ENCODE data around the gene ZNF850.

DNA sequence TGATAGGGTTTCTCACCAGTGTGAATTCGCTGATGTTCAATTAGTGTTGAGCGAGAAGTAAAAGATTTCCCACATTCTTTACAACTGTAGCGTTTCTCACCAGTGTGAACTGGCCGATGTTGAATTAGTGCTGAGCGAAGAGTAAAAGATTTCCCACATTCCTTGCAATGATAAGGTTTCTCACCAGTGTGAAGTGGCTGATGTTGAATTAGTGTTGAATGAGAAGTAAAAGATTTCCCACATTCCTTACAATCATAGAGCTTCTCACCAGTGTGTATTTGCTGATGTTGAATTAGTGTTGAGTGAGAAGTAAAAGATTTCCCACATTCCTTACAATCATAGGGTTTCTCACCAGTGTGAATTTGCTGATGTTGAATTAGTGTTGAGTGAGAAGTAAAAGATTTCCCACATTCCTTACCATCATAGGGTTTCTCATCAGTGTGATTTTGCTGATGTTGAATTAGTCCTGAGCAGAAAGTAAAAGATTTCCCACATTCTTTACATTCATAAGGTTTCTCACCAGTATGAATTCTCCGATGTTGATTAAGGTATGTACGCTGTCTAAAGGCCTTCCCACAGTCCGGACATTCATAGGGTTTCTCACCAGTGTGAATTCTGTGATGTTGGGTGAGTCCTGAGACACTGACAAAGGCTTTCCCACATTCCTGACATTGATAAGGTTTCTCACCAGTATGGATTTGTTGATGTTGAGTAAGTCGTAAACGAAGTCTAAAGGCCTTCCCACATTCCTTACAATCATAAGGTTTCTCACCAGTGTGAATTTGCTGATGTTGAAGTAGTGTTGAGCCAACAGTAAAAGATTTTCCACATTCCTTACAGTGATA lies 24.0 kb downstream of the ZNF850 start:
- TF ChIP-seq, protein P1, sequence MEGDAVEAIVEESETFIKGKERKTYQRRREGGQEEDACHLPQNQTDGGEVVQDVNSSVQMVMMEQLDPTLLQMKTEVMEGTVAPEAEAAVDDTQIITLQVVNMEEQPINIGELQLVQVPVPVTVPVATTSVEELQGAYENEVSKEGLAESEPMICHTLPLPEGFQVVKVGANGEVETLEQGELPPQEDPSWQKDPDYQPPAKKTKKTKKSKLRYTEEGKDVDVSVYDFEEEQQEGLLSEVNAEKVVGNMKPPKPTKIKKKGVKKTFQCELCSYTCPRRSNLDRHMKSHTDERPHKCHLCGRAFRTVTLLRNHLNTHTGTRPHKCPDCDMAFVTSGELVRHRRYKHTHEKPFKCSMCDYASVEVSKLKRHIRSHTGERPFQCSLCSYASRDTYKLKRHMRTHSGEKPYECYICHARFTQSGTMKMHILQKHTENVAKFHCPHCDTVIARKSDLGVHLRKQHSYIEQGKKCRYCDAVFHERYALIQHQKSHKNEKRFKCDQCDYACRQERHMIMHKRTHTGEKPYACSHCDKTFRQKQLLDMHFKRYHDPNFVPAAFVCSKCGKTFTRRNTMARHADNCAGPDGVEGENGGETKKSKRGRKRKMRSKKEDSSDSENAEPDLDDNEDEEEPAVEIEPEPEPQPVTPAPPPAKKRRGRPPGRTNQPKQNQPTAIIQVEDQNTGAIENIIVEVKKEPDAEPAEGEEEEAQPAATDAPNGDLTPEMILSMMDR (IDR thresholded peaks at IDR 0.05), result no peak
- TF ChIP-seq POLR2A (IDR thresholded peaks at IDR 0.05), result no peak
- no peak for TF ChIP-seq POLR2AphosphoS5 (IDR thresholded peaks at IDR 0.05)
- TF ChIP-seq EP300 (IDR thresholded peaks at IDR 0.05), result no peak

Data from gastroesophageal sphincter (tissue), 3 donors.